Activated B cell treated with CpG ODN at 0.5 μM for 24 hours (primary cell): ENCODE results near the gene PSMA7. TPM values are rescaled to one million over a fixed set of nuclear protein-coding genes. Genes with fewer than 3 reads are reported as not detected.

Source experiments
- ATAC-seq: fragments of 200-7000 bp; cut with Tn5 transposase; one replicate; pipeline ENCODE4 v1.10.0; 2021; ENCODE audit warnings: low read depth, mild to moderate bottlenecking, moderate library complexity
- CTCF ChIA-PET: fragments of 350-600 bp; sonication (Branson Sonifier 250); formaldehyde crosslinking; loops from one replicate; lab custom pipeline; 2021; ENCODE audit warnings: antibody characterized with exemption; lab: Charles Lee
- POLR2A ChIA-PET: fragments of 350-600 bp; sonication (Branson Sonifier 250); formaldehyde crosslinking; loops from one replicate; lab custom pipeline; 2021; ENCODE audit warnings: antibody characterized with exemption; lab: Charles Lee
- DNase-seq: peaks from one replicate; pipeline ENCODE4 v3.0.0; 2022
- H3K27ac Mint-ChIP-seq: one replicate; pipeline ENCODE4 v1.8.0; 2020; ENCODE audit warnings: mixed read lengths
- H3K27me3 Mint-ChIP-seq: one replicate; pipeline ENCODE4 v1.8.0; 2021; ENCODE audit warnings: mixed read lengths
- H3K36me3 Mint-ChIP-seq: one replicate; pipeline ENCODE4 v1.8.0; 2021; ENCODE audit warnings: low read depth, mixed read lengths
- H3K4me1 Mint-ChIP-seq: one replicate; pipeline ENCODE4 v1.8.0; 2021; ENCODE audit warnings: mixed read lengths
- H3K4me3 Mint-ChIP-seq: one replicate; pipeline ENCODE4 v1.8.0; 2020; ENCODE audit warnings: mild to moderate bottlenecking, mixed read lengths
- H3K9me3 Mint-ChIP-seq: one replicate; pipeline ENCODE4 v1.8.0; 2020; ENCODE audit warnings: mixed read lengths
- CTCF ChIP-seq: fragments of 200-600 bp; IDR thresholded peaks from one replicate; pipeline ENCODE4 v1.8.0; 2022; ENCODE audit warnings: antibody characterized with exemption, mild to moderate bottlenecking
- intact Hi-C: fragments of 100-400 bp; cut with micrococcal nuclease; formaldehyde crosslinking; loops from one replicate; pipeline ENCODE4 v1.15.1; 2024
- total RNA-seq: library from RNA; stranded (reverse); gene quantifications from 2 replicates; pipeline ENCODE4 v1.2.3, GENCODE V29; 2022

Gene PSMA7
- total RNA-seq, 1 donor from 2014 or later = 241 TPM

DNA sequence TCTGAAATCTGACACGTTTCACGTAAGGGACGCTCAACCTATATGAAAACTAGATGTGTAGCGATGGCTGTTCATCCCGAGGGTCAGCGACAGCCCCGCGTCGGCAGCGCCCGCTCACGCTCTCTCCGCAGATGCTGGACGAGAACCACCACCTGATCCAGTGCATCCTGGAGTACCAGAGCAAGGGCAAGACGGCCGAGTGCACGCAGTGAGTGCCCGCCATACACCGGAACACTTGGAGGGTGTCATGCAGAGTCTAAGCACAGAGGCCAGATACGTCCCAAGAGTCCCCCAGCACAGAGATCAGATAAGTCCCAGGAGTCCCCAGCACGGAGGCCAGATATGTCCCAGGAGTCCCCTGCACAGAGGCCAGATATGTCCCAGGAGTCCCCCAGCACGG lies 15.3 kb upstream of the PSMA7 start:
- no peak for DNase-seq
- intact Hi-C loops = no loop called here
- peaks cover 7% of the 10 kb centered on the region for H3K4me1 Mint-ChIP-seq
- TF ChIP-seq CTCF = no peak
- ATAC-seq = no peak
- H3K27me3 Mint-ChIP-seq = no peaks in the 10 kb centered on the region
- CTCF ChIA-PET = no interaction called here
- no peak overlapping the region for H3K4me3 Mint-ChIP-seq
- H3K9me3 Mint-ChIP-seq = no peaks in the 10 kb centered on the region
- no peak overlapping the region for H3K27ac Mint-ChIP-seq
- POLR2A ChIA-PET = no interaction called here
- peaks cover 38% of the 10 kb centered on the region for H3K36me3 Mint-ChIP-seq

- intact Hi-C loops = no loop called here
- Mint-ChIP-seq H3K27me3 (no peaks in the 10 kb centered on the region), H3K9me3 (peaks cover 3% of the 10 kb centered on the region), H3K4me1 (peaks cover 7% of the 10 kb centered on the region), H3K4me3 (no peak overlapping the region), H3K27ac (no peak overlapping the region), H3K36me3 (peaks cover 39% of the 10 kb centered on the region)
- ATAC-seq (no peak), DNase-seq (no peak)
- no peak for TF ChIP-seq CTCF
- ChIA-PET POLR2A (no interaction called here), CTCF (no interaction called here)
Measured at GRCh38 chr20:62158088-62158400, 14.8 kb upstream of the PSMA7 start.

GRCh38 chr20:62157387-62158087 lies 14.3 kb upstream of the PSMA7 start:
- intact Hi-C loops = no loop called here
- no peak for DNase-seq
- no peak for ATAC-seq
- TF ChIP-seq CTCF = no peak
- Mint-ChIP-seq H3K9me3 (peaks cover 3% of the 10 kb centered on the region), H3K4me1 (peaks cover 7% of the 10 kb centered on the region), H3K36me3 (peaks cover 42% of the 10 kb centered on the region), H3K27me3 (no peaks in the 10 kb centered on the region), H3K4me3 (no peak overlapping the region), H3K27ac (no peak overlapping the region)
- CTCF ChIA-PET = no interaction called here
- POLR2A ChIA-PET = no interaction called here

DNA sequence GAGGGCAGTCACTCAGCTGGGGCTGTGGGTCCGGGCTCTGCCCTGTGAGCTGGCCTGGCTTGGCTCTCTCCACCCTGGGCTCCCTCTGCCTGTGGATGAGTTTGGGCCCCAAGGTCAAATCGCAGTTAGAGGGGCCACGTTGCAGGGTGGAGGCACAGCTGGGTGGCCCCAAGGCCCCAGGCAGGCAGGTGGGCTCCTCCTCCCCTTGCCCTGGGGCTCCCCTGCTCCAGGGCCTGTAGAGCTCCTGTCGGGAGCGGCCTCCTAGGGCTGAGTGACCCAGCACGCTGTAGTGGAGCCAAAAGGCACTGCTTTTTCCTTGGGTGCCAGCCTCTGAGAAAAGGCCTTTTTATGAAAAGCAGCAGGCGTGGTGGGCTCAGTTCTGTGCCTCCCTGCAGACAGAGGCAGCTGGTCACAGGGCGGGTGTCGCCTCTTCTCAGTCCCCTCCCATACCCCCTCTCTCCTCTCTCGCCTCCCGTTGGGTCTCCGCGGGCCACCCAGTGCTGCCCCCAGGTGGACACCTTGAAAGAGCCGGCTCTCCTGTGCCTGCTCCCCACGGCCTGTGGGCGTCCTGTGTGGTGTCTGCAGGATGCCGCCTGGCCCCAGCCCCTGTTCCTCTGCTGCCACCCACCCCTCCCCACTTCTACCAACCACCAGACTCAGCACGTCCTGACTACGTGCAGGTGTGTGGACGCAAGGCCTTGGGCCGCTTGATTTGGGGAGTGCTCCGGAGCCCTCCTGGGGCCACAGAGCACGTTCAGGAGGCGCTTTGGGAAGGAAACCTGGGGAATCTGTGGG lies 13.6 kb upstream of the PSMA7 start:
- peaks cover 7% of the 10 kb centered on the region for H3K4me1 Mint-ChIP-seq
- no peak overlapping the region for H3K27ac Mint-ChIP-seq
- H3K27me3 Mint-ChIP-seq = no peaks in the 10 kb centered on the region
- intact Hi-C loops = no loop called here
- CTCF ChIA-PET = interaction anchor here (2.2 kb wide), 1 partner anchor 146 kb away, joined by 12 read pairs; no protein-coding TSS in a partner anchor
- POLR2A ChIA-PET = no interaction called here
- DNase-seq (peak; percentile 58), ATAC-seq (peak; percentile 97)
- TF ChIP-seq CTCF = no peak
- no peak overlapping the region for H3K4me3 Mint-ChIP-seq
- peaks cover 3% of the 10 kb centered on the region for H3K9me3 Mint-ChIP-seq
- H3K36me3 Mint-ChIP-seq = peaks cover 40% of the 10 kb centered on the region

DNA sequence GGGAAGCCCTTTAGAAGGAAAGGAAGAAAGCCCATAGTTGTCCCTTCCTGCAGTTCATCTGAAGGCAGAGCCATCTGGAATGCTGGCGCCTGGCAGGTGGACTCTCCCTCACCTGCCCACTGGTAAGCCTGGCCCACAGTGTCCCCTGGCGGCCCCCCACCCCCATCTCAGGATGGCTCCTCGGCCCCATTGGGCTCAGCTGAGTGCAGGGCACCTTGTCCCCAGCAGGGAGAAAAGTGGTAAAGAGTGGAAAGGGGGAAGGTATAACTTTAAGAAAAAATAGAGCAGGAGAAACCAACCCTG lies 13.0 kb upstream of the PSMA7 start:
- no peak overlapping the region for H3K4me3 Mint-ChIP-seq
- no peak for TF ChIP-seq CTCF
- peaks cover 7% of the 10 kb centered on the region for H3K4me1 Mint-ChIP-seq
- ATAC-seq = no peak
- H3K27me3 Mint-ChIP-seq = no peaks in the 10 kb centered on the region
- ChIA-PET POLR2A (no interaction called here), CTCF (interaction anchor here (2.2 kb wide), 1 partner anchor 145 kb away, joined by 12 read pairs; no protein-coding TSS in a partner anchor)
- H3K36me3 Mint-ChIP-seq = peaks cover 36% of the 10 kb centered on the region
- no peak for DNase-seq
- peaks cover 3% of the 10 kb centered on the region for H3K9me3 Mint-ChIP-seq
- no peak overlapping the region for H3K27ac Mint-ChIP-seq
- intact Hi-C loops = no loop called here
